H1 (cell line): ENCODE measurements around the gene LGALS1. TPM values are rescaled to one million over a fixed set of nuclear protein-coding genes. Genes with fewer than 3 reads are reported as not detected.

Experiments used
- CTCF ChIA-PET: fragments of 300-600 bp; sonication (Branson Sonifier 250); formaldehyde crosslinking; loops from one replicate; lab custom pipeline; 2021; ENCODE audit not compliant: partially characterized antibody; lab: Charles Lee
- POLR2A ChIA-PET: fragments of 300-600 bp; sonication (Branson Sonifier 250); formaldehyde crosslinking; loops from one replicate; lab custom pipeline; 2021; ENCODE audit warnings: inconsistent platforms; ENCODE audit not compliant: partially characterized antibody; lab: Charles Lee
- DNase-seq, 2 experiments: peaks; one replicate each; pipeline versions ENCODE4 v3.0.0 to v3.0.0-alpha.2; 2010 to 2022; ENCODE audit warnings: low spot score in 2 of 2, low read depth in 1 of 2, mixed read lengths in 1 of 2
- FAIRE-seq: peaks from 2 replicates; lab custom pipeline; 2011; peaks lifted over from hg19 to GRCh38; lab: Jason Lieb, UNC
- H2AFZ ChIP-seq: 2 replicates; pipeline ENCODE4 v1.8.1; 2012; ENCODE audit warnings: low read length, inconsistent platforms
- H2AK5ac ChIP-seq: 2 replicates; pipeline ENCODE4 v1.6.1; 2013; ENCODE audit warnings: low read depth, low read length
- H2BK120ac ChIP-seq: replicated peaks from 2 replicates; pipeline ENCODE3; 2013; ENCODE audit warnings: low read depth, low read length, inconsistent platforms
- H2BK12ac ChIP-seq: 2 replicates; pipeline ENCODE4 v1.6.1; 2013; ENCODE audit warnings: low read depth, low read length
- H2BK15ac ChIP-seq: 2 replicates; pipeline ENCODE4 v1.6.1; 2013; ENCODE audit warnings: low read length
- H2BK20ac ChIP-seq: 2 replicates; pipeline ENCODE4 v1.6.1; 2013; ENCODE audit warnings: low read length
- H2BK5ac ChIP-seq: 2 replicates; pipeline ENCODE4 v1.6.1; 2013; ENCODE audit warnings: low read depth, low read length
- H3K14ac ChIP-seq: 2 replicates; pipeline ENCODE4 v1.6.1; 2013; ENCODE audit warnings: inconsistent platforms; ENCODE audit not compliant: insufficient read length
- H3K18ac ChIP-seq: 2 replicates; pipeline ENCODE4 v1.6.1; 2013; ENCODE audit warnings: low read length; ENCODE audit errors: extremely low read depth
- H3K23ac ChIP-seq: 2 replicates; pipeline ENCODE4 v1.6.1; 2013; ENCODE audit warnings: inconsistent platforms; ENCODE audit not compliant: insufficient read length
- H3K23me2 ChIP-seq: 2 replicates; pipeline ENCODE4 v1.6.1; 2013; ENCODE audit warnings: low read depth, low read length
- H3K27ac ChIP-seq: 2 replicates; pipeline ENCODE4 v1.6.1; 2011; ENCODE audit warnings: low read depth, low read length, inconsistent platforms
- H3K27me3 ChIP-seq, 4 experiments: replicated peaks in 1 of 4; 1 replicate in 1 of 4; 2 replicates in 3 of 4; pipeline versions ENCODE4 v1.6.1 to v1.8.1; 2011 to 2013; ENCODE audit warnings: low read length in 3 of 4, mild to moderate bottlenecking in 3 of 4, inconsistent platforms in 2 of 4, mixed read lengths in 2 of 4, moderate library complexity in 1 of 4; ENCODE audit not compliant: control insufficient read depth in 3 of 4, insufficient read depth in 3 of 4; ENCODE audit errors: extremely low read depth in 1 of 4
- H3K36me3 ChIP-seq, 4 experiments: 2 replicates each; pipeline versions ENCODE4 v1.6.1 to v1.8.1; 2011 to 2013; ENCODE audit warnings: mild to moderate bottlenecking in 4 of 4, low read length in 3 of 4, moderate library complexity in 2 of 4, control low read depth in 1 of 4, inconsistent platforms in 1 of 4; ENCODE audit not compliant: insufficient read depth in 4 of 4, control insufficient read depth in 2 of 4
- H3K4ac ChIP-seq: replicated peaks from 2 replicates; pipeline ENCODE3; 2013; ENCODE audit warnings: low read length, low read depth, mixed read lengths, inconsistent platforms; ENCODE audit not compliant: insufficient read length
- H3K4me1 ChIP-seq, 4 experiments: replicated peaks in 1 of 4; 1 replicate in 1 of 4; 2 replicates in 3 of 4; pipeline versions ENCODE4 v1.6.1 to v1.8.1; 2011 to 2013; ENCODE audit warnings: low read length in 3 of 4, inconsistent platforms in 2 of 4, mixed read lengths in 1 of 4; ENCODE audit not compliant: insufficient read depth in 4 of 4, control insufficient read depth in 3 of 4
- H3K4me2 ChIP-seq, 2 experiments: 2 replicates each; pipeline versions ENCODE4 v1.6.1 to v1.8.1; 2011 to 2013; ENCODE audit warnings: low read depth in 2 of 2, low read length in 2 of 2, control low read depth in 1 of 2, inconsistent platforms in 1 of 2, mild to moderate bottlenecking in 1 of 2; ENCODE audit not compliant: insufficient read depth in 1 of 2
- H3K4me3 ChIP-seq, 4 experiments: fragments of 200-600, 300-600 bp in 1 of 4; sonication (generic), shearing (Covaris generic), sonication (Bioruptor Twin) in 1 of 4; 2 replicates each; pipeline versions ENCODE4 v1.5.1 to v1.8.1; 2011 to 2016; ENCODE audit warnings: low read length in 4 of 4, low read depth in 3 of 4, control low read depth in 2 of 4, inconsistent platforms in 2 of 4, mild to moderate bottlenecking in 2 of 4, mixed read lengths in 1 of 4, moderate library complexity in 1 of 4; ENCODE audit not compliant: insufficient read depth in 2 of 4; ENCODE audit errors: extremely low read depth in 1 of 4
- H3K56ac ChIP-seq: replicated peaks from 2 replicates; pipeline ENCODE3; 2013; ENCODE audit warnings: low read depth, mild to moderate bottlenecking, mixed read lengths, low read length, inconsistent platforms; ENCODE audit not compliant: insufficient read length
- H3K79me1 ChIP-seq: 2 replicates; pipeline ENCODE4 v1.6.1; 2013; ENCODE audit warnings: low read depth, low read length, control low read depth
- H3K79me2 ChIP-seq, 2 experiments: 2 replicates each; pipeline versions ENCODE4 v1.6.1 to v1.8.1; 2012 to 2013; ENCODE audit warnings: low read length in 2 of 2, mild to moderate bottlenecking in 2 of 2, inconsistent platforms in 1 of 2; ENCODE audit not compliant: insufficient read depth in 2 of 2, control insufficient read depth in 1 of 2
- H3K9ac ChIP-seq, 4 experiments: replicated peaks in 1 of 4; 1 replicate in 1 of 4; 2 replicates in 3 of 4; pipeline versions ENCODE4 v1.6.1 to v1.8.1; 2011 to 2013; ENCODE audit warnings: low read depth in 3 of 4, low read length in 3 of 4, control low read depth in 2 of 4, mild to moderate bottlenecking in 2 of 4, moderate library complexity in 2 of 4, inconsistent platforms in 1 of 4; ENCODE audit errors: extremely low read depth in 1 of 4
- H3K9me3 ChIP-seq, 2 experiments: 2 replicates each; pipeline versions ENCODE4 v1.6.1 to v1.8.1; 2012 to 2013; ENCODE audit warnings: mild to moderate bottlenecking in 2 of 2, moderate library complexity in 2 of 2, control low read depth in 1 of 2, inconsistent platforms in 1 of 2, low read depth in 1 of 2, low read length in 1 of 2, mixed read lengths in 1 of 2; ENCODE audit not compliant: insufficient read depth in 2 of 2
- H4K20me1 ChIP-seq, 2 experiments: replicated peaks in 1 of 2; 2 replicates each; pipeline versions ENCODE3 to v1.8.1; 2011 to 2013; ENCODE audit warnings: inconsistent platforms in 2 of 2, low read length in 2 of 2, mild to moderate bottlenecking in 1 of 2; ENCODE audit not compliant: insufficient read depth in 2 of 2, control insufficient read depth in 1 of 2
- H4K5ac ChIP-seq: 2 replicates; pipeline ENCODE4 v1.6.1; 2013; ENCODE audit warnings: low read length, low read depth, mixed read lengths, inconsistent platforms; ENCODE audit not compliant: insufficient read length
- H4K8ac ChIP-seq: 2 replicates; pipeline ENCODE4 v1.8.0; 2013; ENCODE audit warnings: mild to moderate bottlenecking, moderate library complexity, low read length, inconsistent platforms; ENCODE audit not compliant: insufficient read depth; ENCODE audit errors: extremely low read depth
- H4K91ac ChIP-seq: replicated peaks from 2 replicates; pipeline ENCODE3; 2013; ENCODE audit warnings: low read length, mixed read lengths, inconsistent platforms; ENCODE audit not compliant: insufficient read length
- ASH2L ChIP-seq: fragments of 200-600, 300-600 bp; sonication (generic); IDR thresholded peaks from one replicate; pipeline ENCODE4 v1.7.1; 2017; ENCODE audit warnings: low read length
- BRCA1 ChIP-seq: IDR thresholded peaks from 2 replicates; pipeline ENCODE4 v1.6.1; 2012; ENCODE audit warnings: low read depth, low read length, improper control_type of control experiment
- CHD2 ChIP-seq: IDR thresholded peaks from 2 replicates; pipeline ENCODE4 v1.6.1; 2012; ENCODE audit warnings: low read length, improper control_type of control experiment
- EZH2 ChIP-seq: fragments of 200-600 bp; sonication (generic); IDR thresholded peaks from 2 replicates; pipeline ENCODE4 v1.7.1; 2012; ENCODE audit warnings: low read depth, mild to moderate bottlenecking, moderate library complexity, low read length, inconsistent platforms; ENCODE audit not compliant: severe bottlenecking
- FOSL1 ChIP-seq: IDR thresholded peaks from 2 replicates; pipeline ENCODE4 v1.6.1; 2011; ENCODE audit warnings: mild to moderate bottlenecking, low read depth, low read length, moderate library complexity; ENCODE audit not compliant: insufficient read depth
- GABPA ChIP-seq: IDR thresholded peaks from 2 replicates; pipeline ENCODE4 v1.6.1; 2011; ENCODE audit warnings: mild to moderate bottlenecking, low read length, moderate library complexity, borderline replicate concordance; ENCODE audit not compliant: insufficient read depth
- KDM5A ChIP-seq: fragments of 200-600 bp; IDR thresholded peaks from 2 replicates; pipeline ENCODE4 v1.7.1; 2012; ENCODE audit warnings: mild to moderate bottlenecking, low read length, inconsistent platforms, mixed read lengths
- POLR2A ChIP-seq, 2 experiments: IDR thresholded peaks; 1 replicate in 1 of 2; 2 replicates in 1 of 2; pipeline ENCODE4 v1.6.1; 2011; ENCODE audit warnings: low read depth in 2 of 2, low read length in 2 of 2, mild to moderate bottlenecking in 2 of 2; ENCODE audit errors: control extremely low read depth in 1 of 2
- SP2 ChIP-seq: IDR thresholded peaks from 2 replicates; pipeline ENCODE4 v1.6.1; 2012; ENCODE audit warnings: mild to moderate bottlenecking, low read length, inconsistent platforms
- USF2 ChIP-seq: IDR thresholded peaks from 2 replicates; pipeline ENCODE4 v1.6.1; 2011; ENCODE audit warnings: low read length, improper control_type of control experiment
- WGBS, 2 experiments: shearing (Covaris generic) in 1 of 2; methylation state at CpG; one replicate each; pipeline versions ENCODE4 v1.1.6 to v1.1.7; 2013 to 2015; ENCODE audit warnings: low lambda C conversion rate in 2 of 2, mixed read lengths in 2 of 2, inconsistent platforms in 1 of 2, low coverage in 1 of 2, missing lambda C conversion rate in 1 of 2; ENCODE audit not compliant: insufficient replicate concordance in 2 of 2, insufficient coverage in 1 of 2, insufficient read length in 1 of 2; ENCODE audit errors: extremely low coverage in 1 of 2, missing lambda C conversion rate in 1 of 2; 5-methylcytosine and 5-hydroxymethylcytosine counted together
- polyA plus RNA-seq, 7 experiments: library from polyadenylated mRNA; depleted of rRNA in 3 of 7; stranded (reverse) in 5 of 7; unstranded in 2 of 7; fragments of >200 nt in 5 of 7; fragments of 200-250 nt in 2 of 7; gene quantifications; 1 replicate in 5 of 7; 2 replicates in 1 of 7; 4 replicates in 1 of 7; pipeline versions ENCODE4 v1.2.1 to v1.2.3, GENCODE V29; 2011 to 2013; ENCODE audit warnings: missing spikeins in 2 of 7, mixed read lengths in 2 of 7
- total RNA-seq: library from RNA; stranded (reverse); fragmentation: NEBNext Ultra II Directional; extraction: Animal tissue kit (Norgen Biotek cat#: 25700); gene quantifications from 2 replicates; pipeline ENCODE4 v1.2.1, GENCODE V29; 2021

LGALS1 gene
- total and polyA plus RNA-seq, 2 of the 8 experiments (the other 6 are each of a cell fraction or from before 2014, with no cell fraction given) = 12.0 to 92.4 TPM

DNA sequence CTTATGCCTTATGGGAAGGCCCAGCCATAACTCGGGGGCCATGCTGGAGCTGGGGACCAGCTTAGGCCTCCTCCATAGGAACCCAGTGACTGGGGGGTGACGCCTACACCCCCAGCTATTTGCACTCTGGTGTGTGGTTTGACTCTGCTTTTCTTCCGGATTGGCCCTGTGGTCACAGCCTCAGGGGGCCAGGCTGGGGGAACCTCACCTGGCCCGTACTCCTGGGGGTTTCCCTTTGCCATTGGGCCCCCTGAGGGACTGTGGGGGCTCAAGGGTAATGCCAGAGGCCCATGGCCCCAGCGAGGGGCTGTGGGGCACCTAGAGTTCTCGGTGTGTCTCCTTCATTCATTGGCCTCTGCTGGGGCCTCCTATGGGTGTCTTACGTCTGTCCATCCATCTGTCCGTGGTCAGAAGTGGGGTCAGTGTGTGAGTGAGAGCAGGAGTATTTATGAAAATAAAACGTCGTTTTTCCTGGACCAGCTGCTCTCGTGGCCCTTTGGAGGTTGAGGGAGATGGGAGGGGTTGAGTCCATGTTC is 42.3 kb upstream of the LGALS1 start:
- Histone ChIP-seq H3K36me3 (no peaks in the 10 kb centered on the region; a peak in 2 of 8 replicates), H3K4ac (peak overlapping the region; percentile 32), H4K20me1 (peaks cover 0 to 2% of the 10 kb centered on the region in 2 experiments), H2AK5ac (peak overlapping the region; percentile 24; the same call in 1 of the 2 replicates), H4K91ac (peak overlapping the region; percentile 25), H3K79me2 (no peaks in the 10 kb centered on the region), H2BK20ac (0 out of 2 replicates have a peak overlapping the region, but pooled peaks have one; percentile 13), H3K18ac (peak overlapping the region; percentile 80), H3K27ac (no peak overlapping the region), H3K9ac (no peak overlapping the region), H3K79me1 (no peaks in the 10 kb centered on the region), H3K4me2 (peak overlapping the region in 1 of 2 experiments; percentile 43; a peak in 2 of 4 replicates), H3K4me1 (peaks cover 5 to 21% (median 17%) of the 10 kb centered on the region in 4 experiments), H4K5ac (peak overlapping the region; percentile 26), H2BK120ac (no peak overlapping the region), H2BK15ac (peak overlapping the region; percentile 29; the same call in 1 of the 2 replicates), H3K27me3 (no peaks in the 10 kb centered on the region), H2AFZ (no peak overlapping the region), H4K8ac (no peak overlapping the region), H3K56ac (peak overlapping the region; percentile 4), H2BK12ac (0 out of 2 replicates have a peak overlapping the region, but pooled peaks have one; percentile 39), H3K4me3 (no peak overlapping the region; a peak in 1 of 8 replicates), H3K9me3 (no peaks in the 10 kb centered on the region), H3K23me2 (no peaks in the 10 kb centered on the region), H2BK5ac (peak overlapping the region; percentile 77; the same call in 1 of the 2 replicates), H3K14ac (no peak overlapping the region), H3K23ac (no peak overlapping the region)
- DNase-seq (no peak), FAIRE-seq (no peak)
- WGBS, 2 experiments = 76% methylated on average over 9 of the region's 11 CpGs; no CpG with 5 or more reads in 1 of the 2 experiments
- ChIA-PET CTCF (interaction anchor here (0.8 to 11.1 kb wide), 16 partner anchors 8 to 134 kb away, joined by 3 to 140 read pairs (median 6); partner anchors contain the start of genes GGA1 and PDXP), POLR2A (interaction anchor here (0.5 to 5.4 kb wide), 11 partner anchors 10 to 64 kb away, joined by 3 to 32 read pairs (median 3); partner anchors contain the start of gene GGA1)
- TF ChIP-seq KDM5A (no peak), USF2 (no peak), SP2 (no peak), ASH2L (no peak), CHD2 (no peak), POLR2A (IDR thresholded peaks at IDR 0.05; ENCODE audit: control extremely low read depth in 1 of 2, low read depth in 2 of 2, low read length in 2 of 2) (no peak), FOSL1 (no peak), EZH2 (no peak), BRCA1 (no peak), GABPA (no peak)
